GM23338 (cell line): ENCODE measurements around the gene NEMP1.

Experiments
- CREB1 ChIP-seq: fragments of 250-450 bp; sonication (Bioruptor Pico); IDR thresholded peaks from 2 replicates; pipeline ENCODE4 v1.5.0; 2020; ENCODE audit warnings: low read depth, mild to moderate bottlenecking, moderate library complexity
- CTCF ChIP-seq, 2 experiments: fragments of 200-600 bp in 1 of 2; sonication (generic) in 1 of 2; conservative IDR thresholded peaks; 2 replicates each; pipeline versions ENCODE4 v1.5.1 to v1.6.1; 2016 to 2017; ENCODE audit warnings: antibody characterized with exemption in 2 of 2, low read depth in 2 of 2, mild to moderate bottlenecking in 2 of 2, moderate library complexity in 1 of 2
- ETS1 ChIP-seq: IDR thresholded peaks from 2 replicates; pipeline ENCODE4 v1.6.1; 2016; ENCODE audit warnings: antibody characterized with exemption
- EZH2 ChIP-seq: fragments of 200-600 bp; sonication (generic); IDR thresholded peaks from one replicate; pipeline ENCODE4 v1.8.0; 2017; ENCODE audit warnings: antibody characterized with exemption, mild to moderate bottlenecking, low read depth; ENCODE audit not compliant: unreplicated experiment
- EZH2phosphoT487 ChIP-seq: fragments of 200-600 bp; sonication (generic); IDR thresholded peaks from one replicate; pipeline ENCODE4 v1.8.1; 2018; ENCODE audit warnings: antibody characterized with exemption; ENCODE audit not compliant: unreplicated experiment
- JUNB ChIP-seq: IDR thresholded peaks from one replicate; pipeline ENCODE4 v1.6.1; 2016; ENCODE audit warnings: antibody characterized with exemption; ENCODE audit not compliant: unreplicated experiment
- POLR2AphosphoS5 ChIP-seq: IDR thresholded peaks from 2 replicates; pipeline ENCODE4 v1.6.1; 2016; ENCODE audit warnings: antibody characterized with exemption, low read depth
- REST ChIP-seq: IDR thresholded peaks from one replicate; pipeline ENCODE4 v1.6.1; 2018; ENCODE audit warnings: antibody characterized with exemption; ENCODE audit not compliant: unreplicated experiment
- ZNF114 ChIP-seq: fragments of 250-450 bp; sonication (Bioruptor Pico); IDR thresholded peaks from 2 replicates; pipeline ENCODE4 v1.5.0; 2020; ENCODE audit warnings: mild to moderate bottlenecking, moderate library complexity
- ZNF331 ChIP-seq: fragments of 250-450 bp; sonication (Bioruptor Pico); IDR thresholded peaks from 2 replicates; pipeline ENCODE4 v1.5.0; 2020; ENCODE audit warnings: low read depth, mild to moderate bottlenecking, moderate library complexity
- ZNF462 ChIP-seq: fragments of 250-450 bp; sonication (Bioruptor Pico); IDR thresholded peaks from 2 replicates; pipeline ENCODE4 v1.5.0; 2020; ENCODE audit warnings: mild to moderate bottlenecking, moderate library complexity

- TF ChIP-seq CTCF (conservative IDR thresholded peaks at IDR 0.05; ENCODE audit: low read depth in 2 of 2) (no peak), EZH2phosphoT487 (no peak), JUNB (no peak), ZNF462 (CRISPR knock-in tag) (no peak), ETS1 (no peak), EZH2 (no peak), POLR2AphosphoS5 (no peak), CREB1 (CRISPR knock-in tag) (no peak), REST (no peak), ZNF114 (CRISPR knock-in tag) (no peak), ZNF331 (CRISPR knock-in tag) (no peak)
Measured at GRCh38 chr12:57118711-57119271, 40.2 kb upstream of the NEMP1 start.
